HUDEP-2 (cell line): ENCODE data around the gene DOK1.

ENCODE experiments used
- DNase-seq, 76 experiments: peaks; one replicate each; lab custom pipeline; 2025; ENCODE audit not compliant: unreplicated experiment in 76 of 76; lab: John Stamatoyannopoulos, UW

The DOK1 gene

DNA sequence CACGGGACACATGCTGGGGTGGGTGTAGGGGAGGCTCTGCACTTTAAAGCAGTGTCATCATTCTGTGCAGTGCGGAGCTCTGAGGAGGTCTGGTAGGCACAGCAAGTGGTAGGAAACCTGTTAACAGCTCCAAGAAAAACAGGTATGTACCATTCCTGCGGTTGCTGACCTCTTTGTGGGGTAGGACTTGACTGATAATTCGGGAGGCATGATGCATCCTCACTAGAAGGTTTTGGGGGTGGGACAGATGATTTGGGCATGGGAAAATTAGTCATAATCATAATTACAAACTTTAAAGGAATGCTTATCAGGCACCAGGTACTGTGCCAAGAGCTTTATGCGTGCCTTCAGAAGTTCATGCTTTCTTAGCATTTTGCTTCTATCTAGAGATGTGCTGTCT, 9.7 kb downstream of the DOK1 start:
- no peak for DNase-seq

DNA sequence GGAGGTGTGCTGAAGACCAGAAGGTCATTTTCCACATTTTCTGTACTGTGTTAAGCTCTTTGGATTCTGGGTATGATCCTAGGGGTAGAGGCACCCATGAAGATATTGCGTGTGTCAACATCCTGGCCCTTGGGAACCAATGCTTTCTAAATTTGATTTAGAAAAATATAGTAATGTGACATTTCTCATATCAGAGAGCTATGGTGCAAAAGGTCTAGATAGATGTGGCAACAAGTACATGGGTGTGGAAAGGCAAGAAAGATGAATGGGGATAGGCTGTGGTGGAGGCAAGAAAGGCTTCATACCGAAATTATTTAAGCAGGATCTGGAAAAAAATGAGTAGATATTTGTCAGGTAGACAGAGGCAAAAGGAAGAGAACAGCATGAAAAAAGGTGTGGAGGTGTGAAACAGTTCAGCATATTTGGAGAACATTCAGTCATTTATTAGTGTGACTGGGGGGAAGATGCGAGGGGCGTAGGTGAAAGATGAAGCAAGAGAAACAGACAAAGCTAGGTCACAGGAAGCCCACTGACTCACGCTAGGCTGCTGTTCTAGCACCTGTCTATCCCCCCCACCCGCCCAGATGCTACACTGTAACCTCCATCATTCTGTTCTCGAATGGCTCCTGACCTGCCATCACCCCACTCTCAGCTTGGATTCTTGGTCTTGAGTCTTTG, 11.7 kb downstream of the DOK1 start:
- DNase-seq: no peak

DNA sequence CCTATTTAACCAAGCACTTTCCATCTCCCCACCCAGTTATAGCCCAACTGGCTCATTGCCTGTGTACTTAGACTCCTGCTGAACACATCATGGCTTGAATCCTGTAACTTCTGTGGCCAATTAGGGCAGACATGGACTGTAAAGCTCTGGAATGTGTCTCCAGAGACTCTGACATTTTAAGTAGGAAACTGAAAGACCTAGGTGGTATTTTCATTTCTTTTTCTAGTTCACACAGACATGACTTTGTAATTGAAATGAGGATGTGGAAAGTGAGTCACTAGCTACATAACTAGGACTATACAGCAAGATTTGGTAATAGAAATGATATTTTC, 12.2 kb downstream of the DOK1 start:
- no peak for DNase-seq

DNA sequence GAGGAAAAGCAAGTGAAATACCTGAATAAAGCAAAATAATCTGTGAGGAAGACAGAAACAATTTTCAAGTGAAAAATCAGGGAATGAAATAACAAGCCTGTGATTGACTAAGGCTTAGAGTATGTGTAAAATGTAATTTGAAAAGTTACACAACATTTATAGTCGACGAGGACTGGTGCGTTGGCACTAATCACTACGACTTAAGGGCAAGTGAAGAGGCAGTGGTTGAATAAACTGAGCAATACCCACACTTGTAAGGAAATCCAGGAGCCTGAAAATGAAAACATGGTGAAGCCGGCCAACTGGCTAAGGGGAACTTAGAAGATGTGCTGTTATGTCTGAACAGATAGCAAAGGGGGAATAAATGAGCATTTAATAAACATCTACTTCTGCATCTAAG, 13.4 kb downstream of the DOK1 start:
- DNase-seq: no peak

DNA sequence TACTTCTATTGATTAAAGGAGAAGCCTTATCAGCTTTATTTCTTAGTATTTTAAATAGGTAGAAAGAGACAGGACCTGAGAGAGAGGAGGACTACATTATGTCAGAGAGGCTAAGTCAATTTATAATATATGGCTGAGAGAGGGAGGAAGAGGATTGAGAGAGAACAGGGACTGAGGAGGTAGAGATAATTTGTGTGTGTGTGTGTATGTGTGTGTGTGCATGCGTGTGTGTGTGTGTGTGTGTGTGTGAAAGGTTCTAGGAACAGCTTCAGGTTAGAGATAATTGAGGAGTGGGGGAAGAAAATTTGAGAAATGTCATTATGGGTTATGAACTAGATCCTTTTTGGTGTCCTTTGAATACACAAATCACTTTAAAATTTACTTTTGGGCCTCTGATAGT, 15.2 kb downstream of the DOK1 start:
- DNase-seq: no peak

DNA sequence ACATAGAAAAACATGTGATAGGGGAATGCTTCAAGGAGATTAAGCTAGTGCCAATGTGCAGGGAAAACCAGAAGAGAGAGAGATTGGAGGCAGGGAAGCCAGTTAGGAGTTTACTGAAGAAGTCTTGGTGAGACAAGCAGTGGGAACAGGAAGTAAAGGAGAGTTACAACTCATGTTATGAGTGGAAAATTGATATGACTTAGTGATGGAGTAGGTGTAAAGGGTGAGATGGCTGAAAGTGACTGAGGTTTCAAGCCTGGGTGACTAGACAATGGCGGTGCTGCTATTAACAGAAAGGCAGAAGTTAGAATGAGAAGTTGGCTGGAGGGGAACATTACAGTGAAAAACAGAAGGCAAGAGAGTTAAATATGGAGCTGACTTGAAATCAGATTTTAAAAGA, 16.5 kb downstream of the DOK1 start:
- DNase-seq: no peak

DNA sequence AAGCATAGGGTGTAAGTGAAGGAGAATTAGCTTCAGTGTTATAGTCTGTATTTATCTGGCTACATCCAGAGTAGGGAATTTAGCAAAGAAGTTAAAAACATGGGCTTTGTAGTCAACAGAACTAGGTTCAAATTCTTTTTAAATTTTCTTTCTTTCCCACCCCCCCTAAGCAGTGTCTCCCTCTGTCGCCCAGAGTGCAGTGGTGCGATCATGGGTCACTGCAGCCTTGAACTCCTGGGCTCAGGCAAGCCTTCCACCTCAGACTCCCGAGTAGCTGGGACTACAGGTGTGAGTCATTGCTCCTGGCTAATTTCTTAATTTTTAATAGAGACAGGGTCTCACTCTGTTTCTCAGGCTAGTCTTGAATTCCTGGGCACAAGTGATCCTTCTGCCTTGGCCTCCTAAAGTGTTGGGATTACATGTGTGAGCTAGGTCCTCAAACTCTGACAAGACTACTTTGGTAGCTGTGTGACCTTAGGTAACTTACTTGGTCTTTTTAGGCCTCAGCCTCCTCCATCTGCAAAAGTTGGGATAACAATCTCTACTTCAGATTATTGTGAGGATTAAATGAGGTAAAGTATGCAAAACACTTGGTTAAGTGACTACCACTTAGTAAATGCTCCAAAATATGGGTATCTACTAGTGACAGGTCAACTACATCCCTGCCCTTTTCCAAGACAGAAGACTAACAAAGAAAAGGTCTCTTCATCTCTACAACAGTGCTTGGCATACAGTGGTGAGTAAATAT, 17.8 kb downstream of the DOK1 start:
- peak in 1 of 76 experiments; percentile 4 for DNase-seq

DNA sequence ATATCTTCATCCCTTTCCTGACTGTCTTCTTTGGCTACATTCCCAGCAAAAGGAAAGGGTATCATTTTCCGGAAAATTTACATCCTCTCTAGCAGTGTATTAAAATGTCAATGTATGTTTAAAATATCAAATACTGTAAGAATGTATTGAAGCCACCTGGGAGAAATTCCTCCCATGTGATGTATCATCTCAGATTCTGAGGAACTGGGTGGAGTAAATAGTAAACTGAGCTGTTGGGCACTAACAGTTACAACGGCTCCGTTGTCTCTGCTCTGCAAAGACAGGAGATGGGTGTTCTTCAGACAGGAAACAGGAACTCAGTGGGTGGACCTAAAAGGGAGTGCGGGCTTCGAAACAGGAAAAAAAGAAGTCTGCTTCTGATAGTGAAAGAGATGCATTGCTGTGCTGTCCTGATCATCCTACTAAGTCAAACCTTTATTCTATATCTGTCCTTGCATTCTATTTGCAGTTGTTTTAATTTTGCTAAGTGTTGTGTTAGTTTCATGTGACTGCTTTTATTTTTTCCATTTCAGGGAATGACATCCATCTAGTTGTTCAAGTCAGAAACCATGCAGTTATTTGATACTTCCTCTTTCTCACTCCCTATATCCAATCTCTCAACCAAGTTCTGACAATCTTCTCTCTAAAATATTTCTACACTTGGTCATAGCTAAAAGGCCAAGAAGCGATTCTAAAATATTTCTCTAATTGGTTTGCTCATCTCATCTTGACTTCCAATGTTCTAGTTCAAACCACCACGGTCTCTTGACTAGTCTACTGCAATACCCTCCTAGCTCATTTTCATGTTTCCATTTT, 19.4 kb downstream of the DOK1 start:
- peak in 18 of 76 experiments; percentile 1 to 63 (median 20) for DNase-seq

DNA sequence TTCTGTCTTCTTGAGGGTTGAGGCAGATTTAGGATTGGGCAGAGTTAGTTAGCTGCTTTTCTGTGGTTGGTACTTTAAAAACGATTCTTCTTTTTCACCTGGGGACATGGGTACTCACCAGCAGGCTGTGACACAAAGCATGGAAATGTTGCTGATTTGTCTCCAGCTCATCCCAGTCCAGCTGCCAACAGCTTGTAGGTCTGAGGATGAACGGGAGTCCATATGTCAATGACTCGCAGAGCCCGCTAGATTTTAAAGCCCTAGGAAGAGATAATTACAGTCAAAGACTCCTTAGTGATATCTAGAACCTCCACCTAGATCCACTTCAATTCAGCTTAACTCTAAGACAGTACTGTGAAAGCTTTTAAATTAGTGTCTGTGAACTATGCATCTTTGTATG, 20.8 kb downstream of the DOK1 start:
- no peak for DNase-seq

DNA sequence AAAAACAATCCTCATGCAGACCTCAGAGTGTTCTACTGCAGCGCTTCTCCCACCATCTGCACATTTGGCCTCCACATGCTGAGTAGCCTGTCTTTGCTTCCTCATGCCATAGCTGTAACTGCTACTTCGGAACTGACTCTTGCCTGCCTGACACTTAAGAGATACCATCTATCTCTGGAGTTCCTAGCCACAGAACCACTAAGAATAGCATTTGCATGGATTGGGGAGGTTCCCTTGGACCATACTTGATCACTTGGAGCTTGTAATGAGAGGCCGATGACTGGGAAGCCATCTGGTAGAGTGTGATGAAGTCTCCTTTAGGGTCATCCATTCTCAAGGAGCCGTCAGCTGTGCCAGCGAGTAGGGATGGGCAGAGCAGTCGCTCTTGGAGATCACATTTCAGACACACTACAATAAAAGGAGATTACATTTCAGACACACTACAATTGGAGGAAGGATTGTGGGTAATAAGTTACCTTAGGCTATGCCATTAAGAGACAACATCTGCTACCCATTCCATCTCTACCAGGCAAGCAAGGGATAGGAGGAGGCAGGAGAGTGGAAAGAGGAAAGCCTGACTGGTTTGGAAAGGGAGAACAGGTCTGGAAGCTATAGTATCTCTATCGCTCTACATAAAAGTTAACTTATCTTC, 21.8 kb downstream of the DOK1 start:
- no peak for DNase-seq

DNA sequence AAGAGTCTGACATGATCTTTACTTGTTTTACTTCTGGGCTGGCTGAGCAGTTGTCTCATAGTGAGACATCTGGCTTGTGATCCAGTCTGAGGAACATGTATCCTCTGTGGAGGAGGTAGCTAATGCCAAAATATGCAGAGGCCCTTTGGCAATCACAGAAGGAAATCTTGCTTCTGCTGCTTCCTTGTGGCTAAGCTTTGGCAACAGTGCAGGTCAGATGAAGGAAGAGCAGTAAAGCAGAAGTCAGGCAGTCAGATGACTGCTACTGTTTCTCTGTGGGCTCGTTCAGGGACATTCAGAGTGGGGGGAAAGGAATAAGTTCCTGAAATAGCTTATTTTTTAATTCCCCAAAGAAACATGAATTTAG, 22.3 kb downstream of the DOK1 start:
- DNase-seq: peak in 8 of 76 experiments; percentile 2 to 37 (median 14)

DNA sequence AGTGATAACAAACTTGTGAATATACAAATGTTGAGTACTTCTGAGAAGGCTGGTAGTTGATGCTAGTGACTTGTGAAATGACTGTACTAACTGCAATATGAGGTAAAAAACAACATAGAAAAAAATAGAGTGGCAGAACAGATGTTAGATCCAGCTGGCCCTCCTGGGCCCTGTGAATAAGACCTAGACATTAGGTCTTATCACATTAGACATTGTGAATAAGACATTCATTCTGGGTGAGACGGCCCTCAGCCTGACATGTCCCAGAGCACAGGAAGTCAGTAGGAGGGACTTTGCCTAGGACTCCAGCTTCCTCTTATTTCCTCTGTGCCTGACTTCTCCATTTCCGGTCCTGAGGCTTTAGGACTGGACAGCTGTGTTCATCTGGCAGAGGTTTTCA, 22.9 kb downstream of the DOK1 start:
- peak in 4 of 76 experiments; percentile 6 to 28 (median 14) for DNase-seq

DNA sequence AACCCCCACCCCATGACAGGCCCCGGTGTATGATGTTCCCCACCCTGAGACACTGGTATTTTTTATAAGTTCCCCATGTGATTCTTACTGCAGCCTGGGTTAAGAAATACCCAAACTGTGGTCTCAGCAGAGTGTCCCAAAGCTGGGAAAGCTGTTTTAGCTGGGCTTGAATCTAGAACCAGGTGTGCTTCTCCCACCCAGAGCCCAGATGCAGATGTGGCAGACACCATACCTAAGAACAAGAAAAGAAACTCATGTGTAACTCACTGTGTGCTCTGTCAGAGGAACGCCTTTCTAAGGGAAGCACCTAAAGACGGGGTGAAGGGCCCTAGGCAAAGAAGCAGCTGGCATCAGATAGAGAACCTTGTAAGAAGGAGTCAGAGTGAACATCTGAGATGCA, 23.9 kb downstream of the DOK1 start:
- no peak for DNase-seq

DNA sequence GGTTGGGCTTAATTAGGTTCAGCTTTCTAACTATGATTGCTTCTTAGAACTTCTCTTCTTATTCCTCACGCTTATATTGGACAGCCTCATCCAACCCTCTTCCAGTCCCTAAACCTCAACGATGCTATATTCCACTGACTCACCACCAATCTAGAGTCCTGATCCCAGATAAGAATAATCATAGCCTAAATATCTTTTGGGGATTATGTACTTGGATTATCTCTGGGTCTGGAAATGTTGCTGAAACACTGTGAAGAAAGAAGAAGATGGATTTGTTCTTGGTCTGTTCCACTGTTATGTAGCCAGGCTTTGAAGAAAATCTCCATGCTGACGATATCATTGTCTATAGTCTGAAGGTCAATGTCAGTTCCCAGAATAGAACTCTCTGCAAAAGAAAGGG, 26.9 kb downstream of the DOK1 start:
- no peak for DNase-seq

DNA sequence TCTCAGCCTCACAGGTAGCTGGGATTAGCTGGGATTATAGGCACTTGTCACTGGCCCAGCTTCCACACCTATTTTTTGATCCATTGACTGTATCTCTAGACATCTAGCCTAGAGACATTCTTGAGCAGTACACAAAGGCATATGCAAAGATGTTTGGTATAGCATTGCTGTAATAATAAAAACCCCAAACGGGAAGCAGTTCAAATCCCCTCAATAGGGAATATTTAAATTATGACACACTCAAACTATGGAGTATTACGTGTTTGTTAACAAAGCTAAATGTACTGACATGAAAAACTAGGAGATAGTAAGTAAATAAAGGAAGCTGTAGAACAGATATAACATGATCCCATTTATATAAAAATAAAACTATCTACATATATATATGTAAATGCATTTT, 27.7 kb downstream of the DOK1 start:
- DNase-seq: no peak

DNA sequence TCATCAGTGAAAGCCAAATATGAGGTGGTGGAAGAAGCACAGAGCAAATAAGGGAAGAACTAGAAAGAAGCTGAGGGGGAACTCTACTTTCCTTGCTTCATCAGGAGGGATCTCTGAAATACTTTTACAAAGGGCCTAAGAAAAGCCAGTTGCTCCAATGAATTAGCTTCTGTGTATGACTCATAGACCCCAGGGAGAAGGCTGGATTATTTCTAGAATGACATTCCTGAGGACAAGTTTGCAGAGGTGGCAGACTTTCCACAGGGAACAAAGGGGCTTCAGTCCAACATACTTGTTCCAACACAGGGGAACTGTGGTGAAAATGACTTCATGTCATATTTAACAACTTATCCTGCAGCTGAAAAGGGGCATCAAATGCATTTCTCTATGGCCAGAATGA, 29.0 kb downstream of the DOK1 start:
- no peak for DNase-seq

DNA sequence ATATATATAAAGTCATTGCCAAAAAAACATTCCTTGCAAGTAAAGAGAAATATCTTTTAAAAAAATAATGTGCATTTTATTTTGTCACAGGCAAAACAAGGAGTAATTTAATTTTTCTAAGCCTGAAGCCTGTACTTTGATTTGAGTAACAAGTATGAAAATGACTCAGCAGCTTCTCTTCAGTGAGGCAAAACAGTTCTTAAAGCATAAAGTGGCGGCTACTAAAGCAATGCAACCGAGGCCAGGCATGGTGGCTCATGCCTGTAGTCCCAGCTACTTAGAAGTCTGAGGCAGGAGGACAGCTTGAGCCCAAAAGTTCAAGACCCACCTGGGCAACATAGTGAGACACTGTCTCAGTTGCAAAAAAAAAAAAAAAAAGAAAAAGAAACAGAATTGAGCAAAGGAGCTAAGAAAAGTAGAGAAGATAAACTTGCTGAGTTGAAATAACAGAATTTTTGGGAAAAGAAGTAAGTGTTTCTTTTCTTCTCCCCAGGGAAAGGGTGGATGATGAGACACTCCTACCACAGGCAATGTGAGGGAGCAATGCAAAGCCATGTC, 29.6 kb downstream of the DOK1 start:
- DNase-seq: no peak

DNA sequence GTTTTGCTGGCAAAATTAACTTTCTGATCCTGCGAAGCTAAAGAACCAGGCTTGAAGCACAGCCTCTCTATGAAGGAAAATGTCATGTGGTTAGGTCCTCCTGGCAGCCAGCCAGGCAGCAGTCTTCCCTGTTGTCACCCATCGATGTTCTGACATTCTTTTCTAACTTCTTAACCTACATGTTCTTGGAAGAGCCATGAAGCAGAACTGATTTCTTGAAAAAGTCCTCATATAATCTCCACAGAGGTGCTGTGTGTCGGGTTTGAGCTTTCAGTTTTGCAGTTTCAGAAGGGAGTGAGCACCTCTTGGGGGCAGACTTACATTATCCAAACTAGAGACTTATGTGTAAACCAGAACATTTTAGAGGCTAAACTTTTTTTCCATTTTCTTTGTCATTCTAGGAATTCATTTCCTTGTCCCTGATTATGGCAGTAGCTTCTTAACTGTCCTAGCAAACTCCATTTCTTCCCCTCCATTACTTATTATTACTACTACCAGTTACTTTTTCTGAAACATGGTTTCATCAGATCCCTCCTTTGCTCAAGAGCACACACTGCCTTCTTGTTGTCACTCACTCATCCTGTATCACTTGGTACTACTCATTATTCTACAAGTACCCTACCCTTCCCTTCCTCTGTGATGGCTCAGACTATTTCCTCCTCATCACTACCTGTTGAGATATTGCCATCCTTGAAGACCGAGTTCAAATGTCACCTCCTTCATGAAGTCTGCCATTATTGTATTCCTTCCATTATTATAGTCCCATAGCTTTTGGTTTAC, 31.1 kb downstream of the DOK1 start:
- DNase-seq: peak in 11 of 76 experiments; percentile 4 to 17 (median 7)

DNA sequence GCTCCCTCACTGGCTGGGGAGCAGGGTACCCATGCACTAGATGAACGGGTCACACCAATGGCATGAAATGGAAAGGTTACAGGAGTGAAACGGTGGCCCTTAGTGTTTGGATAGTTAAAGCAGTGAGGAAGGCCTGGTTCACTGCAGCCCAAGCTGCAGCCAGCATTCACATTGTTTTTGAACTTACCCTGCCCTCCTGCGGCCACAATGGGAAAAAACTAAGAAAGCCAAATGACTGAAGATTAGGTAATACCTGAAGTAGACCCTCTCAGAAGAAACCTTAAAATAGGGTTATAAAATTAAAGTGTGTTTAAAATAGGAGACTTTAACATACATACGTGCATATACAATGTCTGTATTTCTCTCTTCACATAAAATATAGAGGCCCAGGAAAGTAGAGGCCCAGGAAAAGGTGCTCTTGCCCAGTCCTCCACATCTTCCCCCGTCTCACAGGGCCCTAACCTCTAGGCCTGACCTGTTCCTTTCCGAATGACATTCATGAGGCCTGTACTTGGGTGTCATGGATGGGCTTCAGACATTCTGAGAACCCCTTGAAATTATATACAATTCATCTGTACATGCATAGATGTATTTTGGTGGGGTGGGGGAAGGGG, 33.3 kb downstream of the DOK1 start:
- DNase-seq: peak in 55 of 76 experiments; percentile 2 to 70 (median 36)

DNA sequence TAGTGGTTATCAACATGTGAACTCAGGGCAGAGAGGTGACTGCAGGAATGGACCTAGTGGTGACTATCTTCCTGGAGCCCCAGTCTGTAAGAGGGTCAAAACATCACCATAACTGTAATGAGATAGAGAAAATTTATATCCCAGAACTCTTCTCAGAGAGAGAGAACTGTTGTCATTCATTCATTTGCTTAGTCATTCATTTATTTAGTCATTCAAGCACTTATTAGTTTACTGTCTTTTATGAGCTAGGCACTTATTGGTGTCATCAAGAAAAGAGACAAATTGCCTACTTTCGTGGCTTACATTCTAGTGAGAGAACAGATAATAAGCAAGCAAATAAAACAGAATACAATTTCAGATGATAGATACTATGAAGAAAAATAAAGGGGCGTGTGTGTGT, 34.1 kb downstream of the DOK1 start:
- DNase-seq: no peak
